ENCODE data around the gene SMAD3.
A peak's percentile ranks its signal among the peaks of the same experiment; 100 is the strongest.

SMAD3 gene

GRCh38 chr15:67127965-67128364, 62.6 kb downstream of the SMAD3 start:
- DNase-seq: peak; percentile 77

DNA sequence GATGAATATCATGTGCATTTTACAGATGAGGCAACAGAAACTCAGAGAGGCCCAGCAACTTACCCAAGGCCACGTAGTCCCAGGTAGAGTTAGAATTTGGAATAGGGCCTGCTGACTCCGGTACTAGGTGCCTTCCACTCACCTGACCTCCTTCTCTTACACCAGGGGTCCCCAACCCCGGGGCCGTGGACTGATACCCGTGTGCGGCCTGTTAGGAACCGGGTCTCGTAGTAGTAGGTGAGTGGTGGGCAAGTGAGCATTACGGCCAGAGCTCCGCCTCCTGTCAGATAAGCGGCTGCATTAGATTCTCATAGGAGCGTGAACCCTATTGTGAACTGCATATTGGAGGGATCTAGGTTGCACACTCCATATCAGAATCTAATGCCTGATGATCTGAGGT, 64.8 kb downstream of the SMAD3 start:
- no peak for DNase-seq

DNA sequence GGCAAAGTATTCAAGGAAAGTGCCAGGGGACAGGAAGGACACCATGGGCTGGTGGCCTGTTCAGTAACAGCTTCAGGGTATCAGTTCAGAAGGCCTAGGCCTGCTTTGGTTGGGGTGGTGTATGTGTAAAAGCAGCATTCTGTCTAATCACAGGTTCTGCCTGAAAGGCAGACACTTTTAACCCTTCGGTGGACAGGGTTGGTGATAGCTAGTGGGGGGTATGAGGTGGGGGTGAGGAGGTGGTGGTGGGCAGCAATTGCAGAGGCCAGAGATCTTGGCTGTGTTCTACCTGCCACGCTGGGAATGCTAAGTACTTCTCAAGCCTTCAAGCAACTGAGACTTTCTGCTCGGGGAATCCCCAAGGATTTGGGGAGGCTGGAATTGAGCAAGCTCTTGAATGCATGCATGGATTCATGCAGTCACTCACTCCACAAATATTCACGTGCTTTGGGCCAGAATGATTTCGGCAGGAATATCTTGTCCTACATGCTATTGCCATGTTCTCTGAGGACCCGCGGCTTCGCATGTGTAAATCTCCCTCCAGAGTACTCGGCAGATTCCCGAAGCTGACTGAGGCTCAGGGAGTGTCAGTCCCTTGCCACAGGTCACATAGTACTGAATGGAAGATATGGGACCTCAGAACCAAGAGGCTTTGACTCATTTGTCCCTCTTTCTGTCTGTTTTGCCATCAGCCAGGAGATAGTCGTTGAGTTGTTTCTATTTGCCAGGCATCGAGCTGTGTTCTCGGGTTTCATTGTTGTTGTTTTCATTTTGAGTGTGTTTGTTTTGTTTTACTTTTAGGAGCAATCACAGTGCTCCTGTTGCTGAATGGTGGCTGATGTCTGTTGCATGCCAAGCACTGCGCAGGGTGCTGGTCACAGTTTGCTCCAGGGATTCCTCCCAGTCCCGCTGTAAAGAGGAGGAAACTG, 65.5 kb downstream of the SMAD3 start:
- DNase-seq: no peak

DNA sequence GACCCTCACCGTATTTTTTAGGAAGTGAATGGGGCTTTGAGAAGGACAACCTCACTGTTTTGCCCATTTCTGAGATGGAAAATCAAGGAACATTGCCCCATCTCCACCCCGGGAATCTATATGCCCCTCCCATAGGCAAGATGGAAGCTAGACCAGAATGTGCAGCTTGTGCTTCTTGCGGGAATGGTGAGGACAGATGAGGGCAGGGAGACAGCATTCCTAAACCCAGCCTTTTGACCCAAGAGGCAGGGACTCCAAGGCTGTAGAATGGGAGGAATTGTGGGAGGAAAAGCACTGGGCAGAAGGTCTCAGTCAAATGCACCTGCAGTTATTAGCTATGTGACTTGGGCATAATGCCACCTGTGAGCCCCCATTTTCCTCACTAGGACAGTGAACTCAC, 66.9 kb downstream of the SMAD3 start:
- no peak for DNase-seq

DNA sequence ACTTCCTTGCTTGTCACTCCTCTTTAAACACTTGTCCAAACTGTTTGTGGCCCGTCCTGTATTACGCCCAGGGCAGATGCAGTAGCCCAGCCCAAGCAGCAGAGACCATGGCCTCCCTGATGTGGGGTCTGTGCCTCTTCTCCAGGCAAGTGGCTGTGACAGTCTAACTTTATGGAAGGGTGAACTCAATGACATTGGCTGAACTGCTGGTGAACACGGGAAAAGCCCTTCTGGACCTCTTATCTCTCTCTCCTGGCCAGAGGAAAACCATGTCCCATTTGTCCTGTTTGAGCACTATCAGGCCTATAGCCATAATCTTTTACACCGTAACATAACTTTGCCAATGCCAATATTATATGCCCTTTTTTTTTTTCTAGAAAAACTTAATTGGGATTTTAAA, 67.6 kb downstream of the SMAD3 start:
- no peak for DNase-seq

- DNase-seq: no peak
Observed at GRCh38 chr15:67133738-67134066, 68.3 kb downstream of the SMAD3 start.

DNA sequence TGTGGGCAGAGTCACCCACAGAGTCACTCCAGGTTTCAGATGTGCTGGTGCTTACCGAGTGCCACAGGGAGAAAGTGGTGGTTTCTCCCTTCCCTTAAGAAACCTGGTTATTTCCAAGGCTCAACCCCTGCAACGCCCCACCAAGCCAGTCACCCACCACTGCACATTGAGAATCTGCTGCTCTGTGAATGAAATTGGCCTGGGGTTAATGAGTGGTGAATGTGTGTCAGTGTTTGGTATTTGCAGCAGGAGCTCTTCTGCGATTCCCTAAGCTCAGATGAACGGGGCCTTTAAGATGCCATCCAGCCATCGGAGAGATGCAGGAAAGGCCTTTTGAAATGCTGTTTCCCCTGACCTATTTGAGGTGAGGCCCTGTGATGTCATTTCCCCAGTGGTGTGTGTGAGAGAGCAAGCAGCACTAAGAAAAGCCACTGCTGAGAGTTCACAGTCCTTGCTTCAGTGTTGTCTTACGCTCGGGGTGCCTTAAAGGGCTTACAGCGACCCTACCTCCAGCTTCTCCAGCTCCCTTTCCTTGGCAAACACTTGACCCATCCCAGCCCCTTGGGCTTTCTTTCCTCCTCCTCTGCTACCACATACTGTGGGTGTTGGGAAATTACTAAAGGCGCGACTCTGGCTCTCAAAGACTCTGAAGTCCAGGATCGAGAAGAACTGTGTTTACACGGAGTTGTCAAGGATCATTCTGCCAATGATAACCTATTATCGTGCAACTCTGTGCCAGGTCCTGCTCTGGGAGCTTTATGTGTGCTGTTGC, 68.9 kb downstream of the SMAD3 start:
- peak; percentile 17 for DNase-seq

DNA sequence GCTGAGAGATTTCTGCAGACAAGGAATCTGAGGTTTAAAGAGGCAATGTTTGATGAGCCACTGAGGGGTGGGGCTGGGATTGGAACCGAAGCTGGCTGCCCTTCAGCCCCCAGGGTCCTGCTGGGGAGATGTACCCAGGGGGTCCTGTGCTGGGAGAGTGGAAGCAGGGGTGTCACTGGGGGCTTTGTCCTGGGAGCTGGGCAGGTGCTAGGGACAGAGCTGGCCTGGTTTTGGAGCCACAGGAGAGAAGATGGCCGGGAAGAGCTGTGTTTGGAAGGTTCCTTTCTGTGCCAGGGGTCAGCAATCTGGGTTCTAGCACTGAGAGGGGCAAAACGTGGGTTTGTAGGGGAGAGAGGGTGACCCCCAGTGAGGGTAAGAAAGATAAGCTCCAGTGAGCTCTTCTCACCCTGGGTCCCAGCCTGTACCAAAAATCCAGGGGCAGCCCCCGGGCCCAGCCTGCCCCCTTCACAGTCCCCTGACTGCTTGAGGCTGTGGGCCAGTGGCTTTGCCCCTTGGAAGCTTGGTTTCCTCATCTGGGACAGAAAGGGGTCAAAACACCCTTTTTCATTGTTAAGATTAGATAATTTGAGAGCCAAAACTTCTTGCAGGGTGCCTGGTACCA, 69.6 kb downstream of the SMAD3 start:
- no peak for DNase-seq

DNA sequence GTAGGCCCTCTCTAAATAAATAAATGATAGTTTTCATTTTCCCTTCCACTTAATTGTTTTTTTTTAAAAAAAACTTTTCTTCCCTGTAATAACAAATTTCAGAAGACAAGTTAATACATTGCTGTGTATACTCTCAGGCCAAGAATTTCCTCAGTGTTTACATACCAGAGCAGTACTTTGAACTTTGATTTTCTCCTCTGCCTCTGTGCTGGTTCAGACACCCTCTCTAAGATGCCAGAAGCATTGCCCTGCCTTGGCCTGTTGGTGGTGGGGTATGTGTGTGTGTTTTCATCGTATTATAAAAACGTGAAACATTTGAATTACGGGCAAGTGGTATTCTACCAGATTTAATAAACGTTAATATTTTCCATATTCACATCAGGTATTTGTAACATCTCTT, 70.1 kb downstream of the SMAD3 start:
- DNase-seq: no peak

DNA sequence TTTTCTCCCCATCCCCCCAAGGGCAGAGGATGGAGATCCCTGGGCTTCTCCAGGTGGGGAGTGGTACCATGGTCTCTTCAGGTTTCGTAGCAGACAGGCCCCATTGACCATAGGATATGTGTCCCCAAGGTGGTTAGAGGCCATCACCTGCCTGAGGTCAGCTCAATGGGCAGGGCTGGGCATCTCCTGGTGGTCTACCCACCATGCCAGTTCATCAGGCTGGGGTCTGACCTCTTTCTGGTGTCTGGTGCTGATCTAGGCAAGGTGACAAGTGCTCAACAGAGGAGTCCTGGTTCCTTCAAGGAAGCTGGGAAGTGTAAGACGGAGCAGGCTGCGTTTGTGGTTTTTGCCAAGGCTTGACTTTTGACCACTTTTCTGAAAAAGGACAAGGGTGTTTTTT, 71.4 kb downstream of the SMAD3 start:
- DNase-seq: no peak

- DNase-seq: no peak
Observed at GRCh38 chr15:67137319-67137718, 71.9 kb downstream of the SMAD3 start.

DNA sequence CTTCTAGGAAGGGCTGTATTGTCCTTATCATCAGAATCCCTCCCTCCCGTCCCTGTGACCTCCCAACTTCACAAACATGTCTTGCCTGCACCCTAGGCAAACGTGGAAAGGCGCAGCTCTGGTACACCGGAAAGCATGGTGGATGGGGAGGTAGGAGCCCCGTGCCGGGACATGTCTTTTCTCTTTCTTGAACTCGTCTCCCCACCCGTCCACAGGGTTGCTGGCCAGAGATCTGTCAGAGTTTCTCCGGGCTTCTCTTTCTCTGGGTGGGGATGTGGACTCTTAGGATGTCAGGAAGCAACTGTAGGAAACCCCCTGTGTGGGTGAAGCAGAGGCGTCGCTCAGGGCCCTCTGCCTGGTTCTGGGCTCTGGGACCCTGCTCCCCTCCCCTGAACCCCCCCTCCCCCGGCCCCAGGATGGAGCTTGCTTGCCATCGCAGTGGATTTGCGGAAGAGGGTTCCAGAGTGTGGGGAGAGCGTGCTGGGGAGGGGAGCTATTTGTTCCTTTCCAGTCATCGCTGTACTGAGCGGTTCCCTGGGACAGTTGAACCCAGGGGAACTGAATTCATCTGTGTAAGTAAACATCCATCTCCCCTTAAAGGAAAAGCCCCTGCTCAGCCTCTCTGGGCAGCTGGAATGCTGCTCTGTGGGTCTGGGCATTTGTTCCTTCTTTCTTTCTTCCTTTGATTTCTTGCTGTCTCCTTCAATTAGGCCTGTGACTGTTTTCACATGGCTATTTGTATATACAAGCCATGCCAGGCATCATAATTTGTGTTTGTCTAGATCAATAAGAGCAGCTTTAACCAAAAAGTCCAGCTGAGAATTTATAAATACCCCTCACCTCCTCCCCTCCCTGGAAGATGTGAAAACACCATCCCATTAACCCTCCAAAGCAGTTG, 72.8 kb downstream of the SMAD3 start:
- DNase-seq: no peak

DNA sequence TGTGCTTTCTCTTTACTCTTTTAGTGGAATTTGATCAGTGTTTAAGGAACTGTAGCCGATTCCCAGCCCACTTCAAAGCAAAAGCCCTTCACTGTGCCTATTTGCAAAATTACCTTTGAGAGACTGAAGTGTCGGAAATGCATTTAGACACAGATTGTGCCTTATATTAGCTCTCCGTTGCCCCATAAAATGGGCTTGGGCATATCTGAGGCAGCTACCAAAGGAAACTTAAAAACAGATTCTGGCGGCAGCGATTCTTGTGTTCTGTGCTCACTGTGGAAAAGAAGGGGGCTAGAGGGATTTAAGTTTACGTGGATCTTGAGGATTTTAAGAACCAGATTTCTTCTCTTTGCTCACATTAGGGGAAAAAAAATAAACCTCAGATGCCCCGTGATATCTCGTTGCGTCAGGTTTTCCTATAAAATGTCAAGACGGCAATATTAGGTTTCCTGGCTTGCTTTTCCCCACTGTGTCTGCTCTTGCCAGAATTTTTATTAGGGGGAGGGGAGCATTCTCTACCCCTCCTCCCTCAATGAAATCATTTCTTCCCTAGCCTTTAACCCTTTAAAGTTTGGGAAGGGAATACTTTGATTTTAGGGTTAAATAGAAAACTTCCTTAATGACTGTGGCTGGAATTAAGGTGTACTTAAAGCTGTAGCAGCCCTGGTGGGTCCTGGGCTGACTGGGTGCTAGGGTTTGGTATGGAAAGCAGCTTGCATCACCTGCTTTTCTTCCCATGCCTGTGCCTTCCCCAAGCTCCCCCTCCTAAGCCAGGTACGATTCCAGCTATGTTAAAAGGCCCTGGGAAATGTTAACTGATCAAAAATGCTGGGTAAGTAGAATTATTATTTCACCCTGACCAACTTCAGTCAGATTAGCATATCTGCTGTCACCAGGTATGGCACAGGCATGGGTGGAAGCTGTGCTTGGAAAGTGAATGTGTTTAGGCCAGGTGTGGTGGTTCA, 73.8 kb downstream of the SMAD3 start:
- no peak for DNase-seq

DNA sequence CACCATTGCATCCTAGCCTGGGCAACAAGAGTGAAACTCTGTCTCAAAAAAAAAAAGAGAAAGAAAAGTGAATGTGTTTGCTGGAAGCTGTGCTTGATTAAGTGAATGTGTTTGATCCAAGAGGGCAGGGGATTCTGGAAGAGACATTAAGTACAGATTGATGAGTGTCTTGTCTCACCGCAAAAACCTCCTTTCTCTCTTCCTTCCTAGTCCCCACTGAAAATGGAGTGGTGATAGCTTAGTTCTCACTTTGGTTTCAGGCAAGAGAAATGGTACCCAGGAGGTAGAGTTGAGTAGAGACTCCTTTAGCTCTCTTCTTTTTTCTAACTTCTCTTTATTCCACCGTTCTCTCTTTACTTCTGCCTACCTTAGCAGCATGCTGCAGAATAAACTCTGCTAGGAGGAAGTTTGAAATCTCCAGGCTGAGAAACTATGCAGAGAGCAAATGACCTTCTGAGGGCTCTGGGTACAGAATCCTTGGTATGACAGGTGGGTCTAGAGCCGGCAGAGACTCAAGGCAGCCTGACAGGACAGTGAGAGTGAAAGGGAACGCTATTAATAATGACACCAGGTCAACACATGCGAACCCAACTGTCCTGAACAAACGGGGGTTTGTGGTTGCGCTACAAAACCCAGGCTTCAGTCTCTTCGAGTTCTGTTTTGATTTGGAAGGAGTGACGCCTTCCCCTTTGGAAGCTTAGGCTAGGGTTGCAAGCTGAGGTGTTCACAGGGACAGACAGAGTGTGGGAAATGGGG, 74.9 kb downstream of the SMAD3 start:
- DNase-seq: no peak

DNA sequence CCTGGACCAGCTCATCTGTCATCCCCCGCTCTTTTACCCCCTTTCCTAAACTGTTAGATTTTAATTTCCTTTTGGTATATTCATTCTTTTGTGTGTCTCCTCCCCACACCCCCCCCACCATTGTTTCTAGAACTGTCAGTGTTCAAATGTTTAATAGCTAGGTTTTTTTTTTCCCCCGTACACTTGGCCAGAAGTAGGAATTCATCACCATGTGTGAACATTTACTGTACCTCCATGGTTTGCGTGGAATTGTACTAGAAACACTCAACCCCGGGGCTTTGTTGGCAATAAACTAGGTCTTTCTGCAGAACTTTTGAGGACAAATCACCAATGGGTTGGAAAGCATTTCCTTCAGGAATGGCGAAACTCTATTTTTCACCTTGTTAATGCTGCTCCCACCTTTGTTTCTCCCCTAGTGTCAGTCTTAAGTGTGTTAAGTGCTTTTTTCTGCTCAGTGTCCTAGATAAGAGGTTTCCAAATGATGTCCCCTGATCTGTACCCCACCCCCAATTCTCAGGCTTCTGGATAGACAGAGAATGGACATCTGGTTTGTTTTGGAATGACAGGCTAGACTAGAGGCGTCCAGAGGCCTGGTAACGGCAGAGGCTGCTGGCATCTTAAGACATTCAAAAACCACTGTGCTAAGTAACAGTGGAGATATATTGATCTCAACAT, 76.8 kb downstream of the SMAD3 start:
- no peak for DNase-seq

- no peak for DNase-seq
Observed at GRCh38 chr15:67142767-67143100, 77.3 kb downstream of the SMAD3 start.

DNA sequence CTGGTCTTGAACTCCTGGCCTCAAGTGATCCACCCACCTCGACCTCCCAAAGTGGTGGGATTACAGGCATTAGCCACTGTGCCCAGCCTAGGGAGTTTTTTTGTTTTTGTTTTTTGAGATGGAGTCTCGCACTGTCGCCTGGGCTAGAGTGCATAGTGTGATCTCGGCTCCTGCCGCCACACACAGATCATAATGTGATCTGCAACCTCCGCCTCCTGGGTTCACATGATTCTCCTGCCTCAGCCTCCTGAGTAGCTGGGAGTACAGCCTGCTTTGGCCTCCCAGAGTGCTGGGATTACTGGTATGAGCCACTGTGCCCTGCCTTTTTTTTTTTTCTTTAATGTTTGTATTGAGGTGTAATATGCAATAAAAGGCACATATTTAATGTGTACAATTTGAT, 78.2 kb downstream of the SMAD3 start:
- DNase-seq: no peak

- peak; percentile 66 for DNase-seq
Observed at GRCh38 chr15:67144609-67145311, 79.4 kb downstream of the SMAD3 start.

- no peak for DNase-seq
Observed at GRCh38 chr15:67145312-67145610, 79.9 kb downstream of the SMAD3 start.

DNA sequence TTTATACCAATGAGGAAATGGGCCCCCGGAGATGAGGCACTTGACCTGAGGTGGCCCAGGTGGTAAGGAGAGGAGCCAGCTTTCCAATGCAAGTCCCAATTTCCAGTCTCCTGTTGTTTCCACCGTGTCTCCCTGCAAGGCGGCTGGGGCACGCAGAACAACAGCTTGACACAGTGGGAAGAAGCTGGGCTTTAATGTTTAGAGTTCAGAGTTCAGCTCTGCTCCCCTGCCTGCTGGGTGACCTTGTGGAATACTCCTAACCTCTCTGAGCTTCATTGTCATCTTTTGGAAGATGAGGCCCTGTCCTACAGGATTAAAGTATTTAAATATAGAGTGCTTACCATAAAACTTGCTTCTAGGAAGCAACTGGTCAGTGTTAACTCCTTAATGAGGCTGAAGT, 80.3 kb downstream of the SMAD3 start:
- DNase-seq: no peak

Measured in MV-4-11 (cell line).